Nucleus accumbens (tissue), 56 donors: Measurements from ENCODE around the gene PACS1.
"Not testable (repeated sequence)": the region's sequence is repeated elsewhere in the genome, so short reads cannot be mapped to it uniquely, and the experiment has no call there.

Experiments
- DNase-seq, 56 donors: peaks; one replicate each; lab custom pipeline; 2025; lab: John Stamatoyannopoulos, UW

PACS1 gene

GRCh38 chr11:66266378-66267038 lies 196.4 kb downstream of the PACS1 start:
- DNase-seq, result peak in 1 of 56 donors; percentile 16

- peak in 1 of 56 donors; percentile 49 for DNase-seq
These were observed 196.9 kb downstream of the PACS1 start for GRCh38 chr11:66267039-66267378.

- DNase-seq, result peak; percentile 53 to 93 (median 86)
These were observed 197.5 kb downstream of the PACS1 start for GRCh38 chr11:66267379-66268243.

- peak; percentile 90 to 100 (median 99) for DNase-seq
These were observed 198.3 kb downstream of the PACS1 start, which contains the start of gene RAB1B for GRCh38 chr11:66268244-66268951. Gene RAB1B, plus strand, starts transcription at chr11:66268639. Its CDS starts 41 bp downstream, at chr11:66268680.

GRCh38 chr11:66268952-66269905 lies 199.2 kb downstream of the PACS1 start:
- peak in 3 of 56 donors; percentile 55 to 62 (median 60) for DNase-seq

GRCh38 chr11:66271816-66272215 lies 201.7 kb downstream of the PACS1 start:
- DNase-seq, result no peak

- DNase-seq, result no peak
These were observed 202.5 kb downstream of the PACS1 start for GRCh38 chr11:66272596-66272995.

GRCh38 chr11:66274219-66274618 lies 204.1 kb downstream of the PACS1 start:
- no peak for DNase-seq

GRCh38 chr11:66275396-66275795 lies 205.3 kb downstream of the PACS1 start:
- DNase-seq, result no peak

- no peak for DNase-seq
These were observed 206.0 kb downstream of the PACS1 start for GRCh38 chr11:66275984-66276612.

GRCh38 chr11:66276619-66277018 lies 206.5 kb downstream of the PACS1 start:
- DNase-seq, result not testable (repeated sequence)

GRCh38 chr11:66277064-66277463 lies 207.0 kb downstream of the PACS1 start:
- not testable (repeated sequence) for DNase-seq

- peak in 4 of 56 donors; percentile 25 to 52 (median 34) for DNase-seq
These were observed 207.6 kb downstream of the PACS1 start, which contains the start of gene CNIH2 for GRCh38 chr11:66277471-66278362. Gene CNIH2, plus strand, starts transcription at chr11:66278175. Its CDS starts 282 bp downstream, at chr11:66278457.

- DNase-seq, result peak in 2 of 56 donors; percentile 24 to 52
These were observed 208.5 kb downstream of the PACS1 start for GRCh38 chr11:66278363-66279091.

- peak in 1 of 56 donors; percentile 23 for DNase-seq
These were observed 209.1 kb downstream of the PACS1 start for GRCh38 chr11:66279092-66279734.

- peak in 1 of 56 donors; percentile 74 for DNase-seq
These were observed 210.4 kb downstream of the PACS1 start for GRCh38 chr11:66280428-66280827.

- DNase-seq, result no peak
These were observed 210.9 kb downstream of the PACS1 start for GRCh38 chr11:66281001-66281400.
